ENCODE measurements around the gene PCDHGA1. TPM values are rescaled to one million over a fixed set of nuclear protein-coding genes. Genes with fewer than 3 reads are reported as not detected.

PCDHGA1 gene
- total RNA-seq, 1 experiment from 2014 or later: 1.6 TPM

DNA sequence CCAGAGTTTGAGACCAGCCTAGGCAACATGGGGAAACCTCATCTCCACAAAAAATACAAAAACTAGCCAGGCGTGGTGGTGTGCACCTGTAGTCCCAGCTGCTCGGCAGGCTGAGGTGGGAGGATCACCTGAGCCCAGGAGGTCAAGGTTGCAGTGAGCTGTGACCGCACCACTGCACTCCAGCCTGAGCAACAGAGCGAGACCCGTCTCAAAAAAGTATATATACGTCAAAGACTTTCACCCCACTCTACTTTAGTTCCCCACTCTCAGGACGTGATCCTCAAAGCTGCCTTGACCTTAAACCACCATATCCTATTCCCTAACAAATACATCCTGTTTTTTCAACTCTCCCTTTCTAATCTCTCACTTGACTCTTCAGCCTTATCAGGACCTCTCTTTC lies 199.6 kb downstream of the PCDHGA1 start:
- DNase-seq (ENCODE audit: low spot score): no peak

DNA sequence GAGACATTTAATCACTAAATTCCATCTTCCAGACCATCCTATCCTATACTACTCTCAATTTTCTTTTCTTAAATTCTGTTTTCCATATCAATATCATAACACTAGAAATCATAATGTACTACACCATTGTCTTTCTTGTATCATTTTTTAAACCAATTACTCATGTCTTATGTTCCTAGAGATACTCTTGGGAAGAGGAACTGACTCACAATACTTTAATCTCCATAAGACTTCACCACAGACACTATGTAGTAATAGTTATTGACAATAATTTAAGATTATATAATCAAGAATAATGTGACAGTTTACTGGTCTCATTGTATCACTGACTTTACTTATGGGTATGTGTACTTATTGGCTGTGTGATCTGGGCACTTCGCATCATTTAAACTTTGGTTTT lies 202.4 kb downstream of the PCDHGA1 start:
- DNase-seq (ENCODE audit: low spot score): no peak

DNA sequence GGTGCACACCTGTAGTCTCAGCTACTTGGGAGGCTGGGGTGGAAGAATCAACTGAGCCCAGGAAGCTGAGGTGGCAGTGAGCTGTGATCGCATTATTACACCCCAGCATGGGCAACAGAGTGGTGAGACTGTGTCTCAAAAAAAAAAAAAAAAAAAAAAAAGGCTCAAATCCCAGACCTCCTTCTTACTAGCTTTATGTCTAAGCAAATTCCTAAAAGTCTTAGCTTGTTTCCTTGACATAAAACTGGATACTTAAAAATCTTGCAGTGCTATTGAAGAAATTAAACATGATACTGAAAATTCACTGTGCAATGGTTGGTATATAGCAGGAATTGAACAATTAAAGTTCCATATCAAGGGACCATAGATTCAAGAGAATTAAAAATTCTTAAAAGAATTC lies 203.6 kb downstream of the PCDHGA1 start:
- no peak for DNase-seq (ENCODE audit: low spot score)

DNA sequence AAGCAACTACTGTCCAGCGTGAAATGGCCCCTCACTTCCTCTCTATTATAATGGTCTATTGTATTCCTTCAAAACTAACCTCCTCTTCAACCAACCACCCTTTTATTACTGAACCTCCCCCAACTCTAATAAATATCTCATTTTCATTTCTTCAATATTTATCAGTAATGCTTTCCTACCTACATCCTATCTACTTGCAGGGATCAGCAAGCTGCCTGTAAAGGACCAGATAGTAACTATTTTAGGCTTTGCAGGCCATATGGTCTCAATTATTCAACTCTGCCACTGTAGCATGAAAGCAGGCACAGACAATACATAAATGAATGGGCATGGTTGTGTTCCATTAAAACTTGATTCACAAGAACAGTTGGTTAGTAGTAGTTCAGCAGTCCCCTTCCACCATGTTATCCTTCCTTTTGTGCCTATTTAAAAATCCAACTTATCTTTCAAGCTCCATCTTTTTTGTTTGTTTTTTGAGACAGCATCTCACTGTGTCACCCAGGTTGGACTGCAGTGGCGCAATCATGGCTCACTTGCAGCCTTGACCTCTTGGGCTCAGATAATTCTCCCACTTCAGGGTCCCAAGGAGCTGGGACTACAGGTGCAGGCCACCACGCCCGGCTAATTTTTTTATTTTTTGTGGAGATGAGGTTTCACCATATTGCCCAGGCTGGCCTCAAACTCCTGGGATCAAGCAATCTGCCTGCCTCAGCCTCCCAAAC lies 204.3 kb downstream of the PCDHGA1 start:
- DNase-seq (ENCODE audit: low spot score): no peak

DNA sequence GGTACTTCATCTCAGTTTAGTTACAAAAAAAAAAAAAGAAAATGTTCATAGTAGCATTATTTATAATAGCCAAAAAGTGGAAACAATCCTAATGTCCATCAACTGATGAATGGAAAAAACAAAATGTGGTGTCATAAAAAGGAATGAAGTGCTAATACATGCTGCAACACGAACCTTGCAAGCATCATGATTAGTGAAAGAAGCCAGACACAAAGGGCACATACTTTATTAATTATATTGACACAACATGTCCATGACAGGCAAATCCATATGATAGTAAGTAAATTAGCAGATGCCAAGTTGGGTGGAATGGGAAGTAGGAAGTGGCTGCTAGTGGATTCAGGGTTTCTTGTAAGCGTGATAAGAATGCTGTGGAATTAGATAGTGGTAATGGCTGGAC lies 212.7 kb downstream of the PCDHGA1 start:
- DNase-seq (ENCODE audit: low spot score): no peak

DNA sequence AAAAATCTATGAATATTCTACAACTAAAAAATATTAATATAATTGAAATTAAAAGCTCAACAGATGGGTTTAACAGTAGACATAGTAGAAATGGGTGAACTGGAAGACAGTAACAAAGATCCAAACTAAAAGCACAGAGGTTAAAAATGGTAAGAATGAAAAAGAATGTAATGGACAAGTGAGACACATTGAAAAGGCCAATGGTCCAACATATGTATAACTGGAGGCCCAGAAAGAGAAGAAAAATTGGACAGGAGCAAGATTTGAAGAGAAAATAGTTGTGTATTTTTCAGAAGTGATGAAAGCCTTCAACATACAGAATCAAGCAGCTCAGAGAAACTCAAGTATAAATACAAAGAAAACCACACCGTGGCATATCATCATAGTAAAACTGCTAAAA lies 217.2 kb downstream of the PCDHGA1 start:
- no peak for DNase-seq (ENCODE audit: low spot score)

DNA sequence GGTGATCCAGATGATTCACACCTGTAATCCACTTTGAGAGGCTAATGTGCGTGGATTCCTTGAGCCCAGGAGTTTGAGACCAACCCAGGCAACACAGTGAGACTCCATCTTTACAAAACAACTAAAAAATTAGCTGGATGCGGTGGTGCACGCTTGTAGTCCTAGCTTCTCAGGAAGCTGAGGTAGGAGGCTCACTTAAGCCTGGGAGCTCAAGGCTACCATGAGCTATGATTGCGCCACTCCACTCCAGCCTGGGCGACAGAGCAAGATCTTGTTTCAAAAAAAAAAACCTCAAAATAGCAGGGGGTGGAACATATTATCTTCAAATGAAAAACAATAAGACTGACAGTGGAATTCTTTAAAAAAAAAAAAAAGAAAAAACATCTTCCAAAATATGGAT lies 217.6 kb downstream of the PCDHGA1 start:
- no peak for DNase-seq (ENCODE audit: low spot score)

DNA sequence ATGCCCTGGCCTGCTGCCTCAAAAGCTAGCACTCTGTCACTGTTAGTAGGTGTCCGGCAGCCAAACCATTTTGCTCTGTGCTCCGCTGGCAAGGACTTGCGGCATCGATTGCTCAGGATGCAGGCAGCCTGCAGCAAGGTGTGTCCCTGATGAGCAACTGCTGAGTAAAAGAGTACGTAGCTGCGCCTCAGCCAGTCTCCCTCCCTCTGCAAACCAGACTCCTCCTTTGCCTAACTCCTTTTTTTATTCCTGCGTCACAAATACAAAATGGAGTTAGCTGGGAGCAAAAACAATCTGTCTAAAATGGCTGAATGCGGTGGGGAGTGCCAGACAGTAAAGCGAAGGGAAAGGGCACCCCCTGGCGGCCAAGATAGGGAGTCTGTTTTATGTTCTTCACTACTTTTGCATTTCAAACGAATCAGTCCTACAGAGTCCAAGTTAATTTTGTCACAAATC lies 227.4 kb downstream of the PCDHGA1 start:
- peak; percentile 99 for DNase-seq (ENCODE audit: low spot score)

DNA sequence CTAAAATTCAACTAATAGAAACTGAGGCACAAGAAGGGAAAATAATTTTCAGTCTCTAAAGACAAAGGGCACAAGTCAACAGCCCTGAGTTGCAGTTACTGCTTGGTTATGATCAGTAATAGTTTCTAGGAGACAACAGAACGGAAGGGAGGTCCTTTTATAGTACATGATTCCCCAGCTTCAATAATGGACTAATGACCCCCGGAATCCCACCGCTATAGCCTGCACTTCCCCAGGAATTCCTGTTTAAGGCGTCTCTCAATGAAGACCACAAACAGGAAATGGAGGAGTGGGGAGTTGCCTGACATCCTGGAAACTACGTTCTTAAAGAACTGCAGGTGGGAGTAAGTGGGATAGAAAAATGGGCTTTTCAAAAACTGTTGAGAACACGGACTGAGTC lies 227.8 kb downstream of the PCDHGA1 start:
- DNase-seq (ENCODE audit: low spot score): no peak

DNA sequence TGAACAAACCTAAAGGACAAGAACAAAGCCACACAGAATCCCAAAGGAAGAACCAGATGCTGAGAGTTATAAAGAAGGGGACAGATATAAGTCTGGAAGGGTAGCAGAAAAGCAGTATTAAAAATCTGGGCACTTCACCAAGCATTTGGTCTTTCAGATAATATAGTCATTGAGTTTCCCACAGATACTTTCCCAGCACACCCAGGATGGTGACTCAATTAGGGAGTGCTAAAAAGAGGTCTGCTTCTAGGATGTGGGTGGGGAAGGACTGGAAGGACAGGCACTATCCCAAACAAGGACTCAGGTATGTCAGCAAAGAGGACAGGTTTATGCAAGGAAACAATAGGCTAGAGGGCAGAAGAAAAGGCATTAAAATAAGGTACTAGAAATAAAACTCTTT lies 229.1 kb downstream of the PCDHGA1 start:
- DNase-seq (ENCODE audit: low spot score): no peak

DNA sequence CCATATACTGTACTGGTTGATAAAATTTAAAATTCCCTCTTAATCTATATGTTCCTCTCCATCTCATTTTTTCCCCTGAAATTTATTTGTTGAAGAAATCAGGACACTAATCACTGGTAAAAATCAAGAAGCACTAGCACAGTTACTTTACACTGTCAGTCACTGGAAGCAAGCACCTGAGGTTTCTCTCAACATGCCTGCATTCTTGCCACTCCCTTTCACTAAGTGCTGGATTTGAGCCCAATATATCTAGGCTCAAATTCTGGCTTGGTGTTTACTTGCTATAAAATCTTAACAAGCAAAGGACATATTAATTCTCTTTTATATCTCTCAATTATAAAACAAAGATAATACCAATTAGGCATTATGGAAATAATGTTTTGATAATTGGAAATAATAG lies 229.8 kb downstream of the PCDHGA1 start:
- DNase-seq (ENCODE audit: low spot score): peak; percentile 54

DNA sequence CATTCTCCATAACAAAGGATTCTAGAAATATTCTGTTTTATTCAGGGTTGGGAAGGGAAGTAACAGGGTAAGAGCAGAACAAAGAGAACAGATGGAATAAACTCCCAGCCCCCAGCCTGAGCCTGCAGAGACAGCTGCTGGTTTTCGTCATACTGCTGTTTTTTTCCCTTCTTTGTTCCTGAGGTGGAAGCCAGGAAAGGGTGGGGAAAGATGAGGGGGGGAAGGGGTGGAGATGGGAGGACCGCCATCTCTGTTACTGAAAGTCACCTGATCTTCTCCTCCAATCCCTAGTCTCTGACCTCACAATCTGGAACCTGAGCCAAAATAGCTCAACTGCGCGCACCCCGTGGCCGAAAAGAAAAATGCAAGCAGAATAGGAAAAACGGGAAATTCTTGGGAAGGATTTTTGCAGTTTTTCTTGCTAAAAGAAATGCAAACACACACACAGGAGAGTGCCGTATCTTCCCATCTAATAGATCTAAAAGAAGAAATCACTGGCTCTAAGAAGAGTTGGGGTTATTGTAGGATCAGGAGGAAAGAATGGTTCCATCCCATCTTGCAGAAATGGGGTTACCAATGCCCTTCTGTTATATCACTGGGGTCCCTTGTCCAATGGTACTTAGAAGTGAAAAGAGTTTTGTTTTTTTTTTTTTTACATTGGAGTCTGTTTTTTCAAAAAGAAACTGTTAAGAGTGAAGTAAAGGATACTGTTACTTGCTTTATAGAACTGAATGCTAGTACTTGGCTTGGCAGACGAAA lies 230.6 kb downstream of the PCDHGA1 start:
- peak; percentile 97 for DNase-seq (ENCODE audit: low spot score)

Other genes starting within 250 kb of the PCDHGA1 start
- 15.0 and 26.2 TPM in 2 replicates for gene PCDHB2, start 235.9 kb upstream of the PCDHGA1 start, total RNA-seq (2014; rRNA removed; shearing (Covaris generic))
- gene PCDHB3, start 230.0 kb upstream of the PCDHGA1 start, total RNA-seq (2014; rRNA removed; shearing (Covaris generic)): 0.21 TPM in 2 replicates
- 0.21 TPM in 1 of 2 replicates, not detected in the other for gene PCDHB4, start 208.7 kb upstream of the PCDHGA1 start, total RNA-seq (2014; rRNA removed; shearing (Covaris generic))
- gene PCDHB5, start 195.3 kb upstream of the PCDHGA1 start, total RNA-seq (2014; rRNA removed; shearing (Covaris generic)): 1.0 and 1.2 TPM in 2 replicates
- gene PCDHB6, start 180.5 kb upstream of the PCDHGA1 start, total RNA-seq (2014; rRNA removed; shearing (Covaris generic)): 3.6 and 4.1 TPM in 2 replicates
- gene PCDHB7, start 157.9 kb upstream of the PCDHGA1 start, total RNA-seq (2014; rRNA removed; shearing (Covaris generic)): 5.1 and 6.9 TPM in 2 replicates
- 12.4 and 12.7 TPM in 2 replicates for gene PCDHB8, start 152.7 kb upstream of the PCDHGA1 start, total RNA-seq (2014; rRNA removed; shearing (Covaris generic))
- gene PCDHB16, start 148.1 kb upstream of the PCDHGA1 start, total RNA-seq (2014; rRNA removed; shearing (Covaris generic)): 3.3 and 3.7 TPM in 2 replicates
- gene PCDHB9, start 143.4 kb upstream of the PCDHGA1 start, total RNA-seq (2014; rRNA removed; shearing (Covaris generic)): 10.0 and 11.9 TPM in 2 replicates
- gene PCDHB10, start 138.2 kb upstream of the PCDHGA1 start, total RNA-seq (2014; rRNA removed; shearing (Covaris generic)): 2.9 and 4.5 TPM in 2 replicates
- 4.5 and 5.6 TPM in 2 replicates for gene PCDHB11, start 130.9 kb upstream of the PCDHGA1 start, total RNA-seq (2014; rRNA removed; shearing (Covaris generic))
- gene PCDHB12, start 121.8 kb upstream of the PCDHGA1 start, total RNA-seq (2014; rRNA removed; shearing (Covaris generic)): 5.2 and 5.6 TPM in 2 replicates
- 1.2 and 2.0 TPM in 2 replicates for gene PCDHB13, start 116.6 kb upstream of the PCDHGA1 start, total RNA-seq (2014; rRNA removed; shearing (Covaris generic))
- 5.6 and 6.2 TPM in 2 replicates for gene PCDHB14, start 107.2 kb upstream of the PCDHGA1 start, total RNA-seq (2014; rRNA removed; shearing (Covaris generic))
- 0.16 and 2.1 TPM in 2 replicates for gene PCDHB15, start 85.1 kb upstream of the PCDHGA1 start, total RNA-seq (2014; rRNA removed; shearing (Covaris generic))
- not detected in 2 replicates for gene SLC25A2, start 26.5 kb upstream of the PCDHGA1 start, total RNA-seq (2014; rRNA removed; shearing (Covaris generic))
- gene TAF7, start 9.7 kb upstream of the PCDHGA1 start, total RNA-seq (2014; rRNA removed; shearing (Covaris generic)): 51.2 and 74.8 TPM in 2 replicates
- 0.99 and 1.6 TPM in 2 replicates for gene PCDHGA2, start 8.2 kb downstream of the PCDHGA1 start, total RNA-seq (2014; rRNA removed; shearing (Covaris generic))
- gene PCDHGA3, start 13.3 kb downstream of the PCDHGA1 start, total RNA-seq (2014; rRNA removed; shearing (Covaris generic)): 10.3 and 11.5 TPM in 2 replicates
- 0.43 and 3.1 TPM in 2 replicates for gene PCDHGB1, start 19.6 kb downstream of the PCDHGA1 start, total RNA-seq (2014; rRNA removed; shearing (Covaris generic))
- 0.74 and 0.97 TPM in 2 replicates for gene PCDHGA4, start 24.5 kb downstream of the PCDHGA1 start, total RNA-seq (2014; rRNA removed; shearing (Covaris generic))
- 1.6 and 1.9 TPM in 2 replicates for gene PCDHGB2, start 29.5 kb downstream of the PCDHGA1 start, total RNA-seq (2014; rRNA removed; shearing (Covaris generic))
- 0.49 and 0.50 TPM in 2 replicates for gene PCDHGA5, start 33.6 kb downstream of the PCDHGA1 start, total RNA-seq (2014; rRNA removed; shearing (Covaris generic))
- 0.87 and 1.2 TPM in 2 replicates for gene PCDHGB3, start 39.7 kb downstream of the PCDHGA1 start, total RNA-seq (2014; rRNA removed; shearing (Covaris generic))
- gene PCDHGA6, start 43.4 kb downstream of the PCDHGA1 start, total RNA-seq (2014; rRNA removed; shearing (Covaris generic)): 0.97 and 1.5 TPM in 2 replicates
- 0.27 and 0.29 TPM in 2 replicates for gene PCDHGA7, start 52.2 kb downstream of the PCDHGA1 start, total RNA-seq (2014; rRNA removed; shearing (Covaris generic))
- 0.16 and 0.21 TPM in 2 replicates for gene PCDHGB4, start 57.2 kb downstream of the PCDHGA1 start, total RNA-seq (2014; rRNA removed; shearing (Covaris generic))
- 0.39 and 0.74 TPM in 2 replicates for gene PCDHGA8, start 62.1 kb downstream of the PCDHGA1 start, total RNA-seq (2014; rRNA removed; shearing (Covaris generic))
- 0.04 and 0.43 TPM in 2 replicates for gene PCDHGB5, start 67.4 kb downstream of the PCDHGA1 start, total RNA-seq (2014; rRNA removed; shearing (Covaris generic))
- 1.1 and 1.8 TPM in 2 replicates for gene PCDHGA9, start 72.3 kb downstream of the PCDHGA1 start, total RNA-seq (2014; rRNA removed; shearing (Covaris generic))
- 0.02 and 0.33 TPM in 2 replicates for gene PCDHGB6, start 77.5 kb downstream of the PCDHGA1 start, total RNA-seq (2014; rRNA removed; shearing (Covaris generic))
- gene PCDHGA10, start 82.5 kb downstream of the PCDHGA1 start, total RNA-seq (2014; rRNA removed; shearing (Covaris generic)): 1.4 and 1.9 TPM in 2 replicates
- 0.58 and 1.4 TPM in 2 replicates for gene PCDHGB7, start 87.2 kb downstream of the PCDHGA1 start, total RNA-seq (2014; rRNA removed; shearing (Covaris generic))
- 0.66 and 1.3 TPM in 2 replicates for gene PCDHGA11, start 90.5 kb downstream of the PCDHGA1 start, total RNA-seq (2014; rRNA removed; shearing (Covaris generic))
- gene PCDHGA12, start 100.0 kb downstream of the PCDHGA1 start, total RNA-seq (2014; rRNA removed; shearing (Covaris generic)): 0.14 and 0.76 TPM in 2 replicates
- gene PCDHGC3, start 145.5 kb downstream of the PCDHGA1 start, total RNA-seq (2014; rRNA removed; shearing (Covaris generic)): 50.8 and 61.5 TPM in 2 replicates
- 0.10 TPM in 1 of 2 replicates, not detected in the other for gene PCDHGC4, start 154.5 kb downstream of the PCDHGA1 start, total RNA-seq (2014; rRNA removed; shearing (Covaris generic))
- 0.06 and 0.18 TPM in 2 replicates for gene PCDHGC5, start 158.6 kb downstream of the PCDHGA1 start, total RNA-seq (2014; rRNA removed; shearing (Covaris generic))